KG1 (cell line): ENCODE measurements around the gene RNF38.
"Not testable (repeated sequence)": the region's sequence is repeated elsewhere in the genome, so short reads cannot be mapped to it uniquely, and the experiment has no call there.

Experiments
- DNase-seq: peaks from one replicate; lab custom pipeline; 2025; lab: John Stamatoyannopoulos, UW

The RNF38 gene

DNA sequence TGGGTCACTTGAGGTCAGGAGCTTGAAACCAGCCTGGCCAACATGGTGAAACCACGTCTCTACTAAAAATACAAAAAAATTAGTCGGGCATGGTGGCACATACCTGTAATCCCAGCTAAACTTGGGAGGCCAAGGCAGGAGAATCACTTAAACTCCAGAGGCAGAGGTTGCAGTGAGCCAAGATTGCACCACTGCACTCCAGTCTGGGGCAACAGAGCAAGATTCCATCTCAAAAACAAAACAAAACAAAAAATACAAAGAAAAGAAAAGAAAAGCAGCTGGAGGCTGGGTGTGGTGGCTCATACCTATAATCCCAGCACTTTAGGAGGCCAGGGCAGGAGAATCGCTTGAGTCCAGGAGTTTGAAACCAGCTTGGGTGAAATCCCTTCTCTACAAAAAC is 105.1 kb downstream of the RNF38 start:
- DNase-seq, result not testable (repeated sequence)

DNA sequence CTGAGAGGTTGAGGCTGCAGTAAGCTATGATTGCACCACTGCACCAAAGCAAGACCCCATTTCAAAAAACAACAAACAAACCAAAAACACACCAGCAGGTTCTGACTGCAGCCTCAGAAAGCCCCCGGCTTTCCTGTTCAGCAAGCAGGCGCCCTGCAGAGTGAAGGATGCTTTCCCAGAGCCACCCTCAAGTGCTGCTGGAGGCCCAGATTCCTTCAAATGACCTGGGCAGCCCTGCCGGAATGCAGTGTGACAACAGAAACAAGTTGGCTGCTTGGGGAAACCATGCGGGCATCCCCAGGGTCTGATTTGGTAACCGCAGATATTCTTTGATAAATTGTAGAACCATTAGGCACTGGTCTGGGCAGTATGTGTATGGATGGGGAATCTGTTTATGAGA is 106.2 kb downstream of the RNF38 start:
- no peak for DNase-seq

DNA sequence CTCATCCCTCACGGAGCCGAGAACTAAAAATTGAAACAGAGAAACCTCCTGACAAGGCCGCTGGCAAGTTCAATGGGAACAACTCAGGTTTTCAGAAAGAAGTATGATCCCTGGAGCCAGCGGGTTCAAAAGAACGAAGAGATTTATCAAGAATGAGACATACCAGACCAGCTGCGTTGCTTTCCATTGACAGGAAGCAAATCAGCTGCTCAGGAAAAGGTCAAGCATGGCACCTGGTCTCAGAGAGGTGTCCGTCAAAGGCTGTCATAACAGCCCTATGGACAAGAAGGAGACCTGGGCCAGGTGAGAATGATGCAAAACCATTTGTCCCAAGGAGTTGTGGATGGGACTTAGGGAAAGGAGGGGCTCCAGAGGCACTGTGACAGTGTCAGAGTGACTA is 106.9 kb downstream of the RNF38 start:
- DNase-seq, result no peak

DNA sequence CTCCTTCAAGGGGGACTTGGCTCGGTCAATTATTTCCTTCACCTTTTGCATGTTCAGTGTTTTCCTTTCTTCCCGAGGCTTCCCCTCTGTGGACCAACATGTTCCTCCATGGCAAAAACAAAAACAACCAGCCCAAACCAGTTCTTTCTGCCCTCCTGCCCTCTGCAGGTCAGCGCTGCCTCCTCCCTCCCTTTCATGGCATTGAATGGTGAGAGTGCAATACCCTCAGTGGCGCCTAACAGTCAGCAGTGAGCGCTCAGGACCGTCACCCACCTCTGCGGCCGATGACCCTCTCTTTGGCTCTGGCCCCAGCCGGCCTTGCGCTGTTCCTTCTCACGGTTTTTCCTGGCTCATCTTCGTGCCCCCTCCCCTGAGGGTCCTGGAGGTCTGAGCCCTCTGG is 107.4 kb downstream of the RNF38 start:
- DNase-seq, result no peak

DNA sequence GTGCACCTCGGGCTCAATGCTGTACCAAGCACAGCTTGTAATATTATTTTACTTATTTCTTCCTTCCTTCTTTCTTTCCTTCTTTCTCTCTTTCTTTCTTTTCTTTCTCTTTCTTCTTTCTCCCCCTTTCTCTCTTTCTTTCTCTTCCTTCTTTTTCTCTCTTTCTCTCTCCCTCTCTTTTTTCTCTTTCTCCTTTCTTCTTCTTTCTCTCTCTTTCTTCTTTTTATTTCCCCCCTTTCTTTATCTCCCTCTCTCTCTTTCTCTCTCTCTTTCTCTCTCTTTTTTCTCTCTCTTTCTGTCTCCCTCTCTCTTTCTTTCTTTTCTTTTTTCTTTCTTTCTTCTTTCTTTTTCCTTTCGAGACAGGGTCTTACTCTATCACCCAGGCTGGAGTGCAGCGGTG is 109.1 kb downstream of the RNF38 start:
- DNase-seq, result no peak

DNA sequence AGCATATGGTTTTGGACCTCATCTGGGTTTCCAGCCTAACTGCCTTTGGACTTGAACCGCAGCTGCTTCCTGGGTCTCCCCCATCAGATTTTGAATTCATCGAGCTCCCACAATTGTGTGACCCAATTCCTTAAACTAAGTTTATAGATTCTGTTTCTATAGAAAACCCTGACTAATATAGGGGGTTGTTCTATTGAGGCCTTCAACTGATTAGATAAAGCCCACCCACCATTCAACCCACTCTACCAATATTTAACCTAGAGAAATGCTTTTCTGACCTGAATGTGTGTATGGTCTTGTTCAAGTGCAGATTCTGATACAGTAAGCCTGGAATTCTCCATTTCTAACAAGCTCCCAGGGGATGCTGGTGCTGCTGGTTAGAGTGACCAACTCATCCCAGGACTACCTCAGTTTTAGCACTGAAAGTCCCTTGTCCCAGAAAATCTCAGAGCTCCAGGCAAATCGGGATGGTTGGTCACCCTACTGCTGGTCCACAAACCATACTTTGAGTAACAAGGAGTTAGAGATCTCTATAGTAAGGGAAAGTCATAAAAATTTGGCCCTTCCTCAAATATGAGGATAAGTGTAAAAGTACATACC is 110.1 kb downstream of the RNF38 start:
- no peak for DNase-seq

DNA sequence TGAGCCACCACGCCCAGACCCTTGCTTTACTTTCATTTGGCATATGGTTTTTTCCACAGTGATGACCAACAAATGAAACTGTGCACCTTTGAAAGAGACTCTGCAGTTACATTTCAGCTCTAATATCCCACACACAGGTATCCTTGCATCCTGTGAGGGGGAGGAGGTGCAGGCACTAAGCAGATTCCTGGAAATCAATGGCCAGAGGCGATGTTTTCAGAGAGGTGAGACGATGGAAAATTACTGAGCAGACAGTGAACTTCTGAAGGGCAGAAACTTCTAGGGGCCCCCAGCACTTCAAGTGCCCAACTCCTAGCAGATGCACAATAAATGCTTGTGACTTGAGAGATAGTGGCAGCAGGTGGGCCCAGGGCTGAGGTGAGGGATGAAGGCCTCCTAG is 112.0 kb downstream of the RNF38 start:
- no peak for DNase-seq
